ENCODE data around the gene APC.
A peak's percentile ranks its signal among the peaks of the same experiment; 100 is the strongest.

APC gene

DNA sequence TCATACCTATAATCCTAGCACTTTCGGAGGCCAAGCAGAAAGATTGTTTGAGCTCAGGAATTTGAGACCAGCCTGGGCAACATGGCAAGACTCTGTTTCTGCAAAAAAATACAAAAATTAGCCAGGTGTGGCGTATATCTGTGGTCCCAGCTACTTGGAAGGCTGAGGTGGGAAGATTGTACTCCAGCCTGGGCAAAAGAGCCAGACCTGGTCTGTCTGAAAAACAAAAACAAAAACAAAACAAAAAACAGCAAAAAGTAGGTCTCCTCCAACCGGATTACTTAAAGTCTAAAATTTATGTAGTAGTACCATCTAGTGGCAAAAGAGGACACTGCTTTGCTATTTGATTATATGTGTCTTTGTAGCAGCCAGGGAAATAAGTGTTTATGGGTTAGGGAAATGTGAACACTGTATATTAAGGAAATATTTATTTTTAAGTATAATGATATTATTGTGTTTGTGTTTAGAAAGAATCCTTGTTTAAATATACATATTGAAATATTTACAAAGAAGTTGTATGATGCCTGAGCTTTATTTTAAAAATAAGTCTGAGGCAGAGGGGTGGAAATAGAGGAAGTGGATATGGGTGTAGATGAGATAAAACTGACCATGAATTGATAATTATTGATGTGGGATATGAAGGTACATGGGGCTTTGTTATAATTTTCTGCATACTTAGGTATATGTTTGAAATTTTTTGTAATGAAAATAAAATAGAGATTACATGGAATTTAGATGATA is 20.0 kb downstream of the APC start:
- Histone ChIP-seq H3K79me2 (ENCODE audit: low read length) (no peaks in the 10 kb centered on the region), H3K27ac (ENCODE audit: low read length) (no peak overlapping the region; the same call in 1 of the 2 replicates), H3K4me2 (ENCODE audit: low read depth, low read length) (peak overlapping the region; percentile 59; the same call in 1 of the 2 replicates), H3K9me2 (replicated peaks; ENCODE audit: insufficient read depth, low read length) (no peaks in the 10 kb centered on the region), H3K36me3 (replicated peaks; ENCODE audit: insufficient read depth, low read length) (no peaks in the 10 kb centered on the region), H3K9ac (ENCODE audit: low read length) (peak overlapping the region; percentile 14; the same call in 1 of the 2 replicates), H3F3A (ENCODE audit: insufficient read depth, low read length) (no peaks in the 10 kb centered on the region), H3K9me3 (replicated peaks; ENCODE audit: insufficient read depth, low read length) (no peaks in the 10 kb centered on the region), H4K20me1 (ENCODE audit: insufficient read depth, low read length) (no peaks in the 10 kb centered on the region), H3K4me3 (ENCODE audit: low read length) (peak overlapping the region; percentile 29), H3K27me3 (replicated peaks; ENCODE audit: insufficient read depth, low read length) (no peaks in the 10 kb centered on the region), H3K4me1 (ENCODE audit: low read length) (peaks cover 6% of the 10 kb centered on the region; the same call in 1 of the 2 replicates), H2AFZ (ENCODE audit: low read length) (peak overlapping the region; percentile 29)
- no peak for TF ChIP-seq EZH2phosphoT487 (IDR thresholded peaks at IDR 0.05; ENCODE audit: low read length)
- TF ChIP-seq, protein P1, sequence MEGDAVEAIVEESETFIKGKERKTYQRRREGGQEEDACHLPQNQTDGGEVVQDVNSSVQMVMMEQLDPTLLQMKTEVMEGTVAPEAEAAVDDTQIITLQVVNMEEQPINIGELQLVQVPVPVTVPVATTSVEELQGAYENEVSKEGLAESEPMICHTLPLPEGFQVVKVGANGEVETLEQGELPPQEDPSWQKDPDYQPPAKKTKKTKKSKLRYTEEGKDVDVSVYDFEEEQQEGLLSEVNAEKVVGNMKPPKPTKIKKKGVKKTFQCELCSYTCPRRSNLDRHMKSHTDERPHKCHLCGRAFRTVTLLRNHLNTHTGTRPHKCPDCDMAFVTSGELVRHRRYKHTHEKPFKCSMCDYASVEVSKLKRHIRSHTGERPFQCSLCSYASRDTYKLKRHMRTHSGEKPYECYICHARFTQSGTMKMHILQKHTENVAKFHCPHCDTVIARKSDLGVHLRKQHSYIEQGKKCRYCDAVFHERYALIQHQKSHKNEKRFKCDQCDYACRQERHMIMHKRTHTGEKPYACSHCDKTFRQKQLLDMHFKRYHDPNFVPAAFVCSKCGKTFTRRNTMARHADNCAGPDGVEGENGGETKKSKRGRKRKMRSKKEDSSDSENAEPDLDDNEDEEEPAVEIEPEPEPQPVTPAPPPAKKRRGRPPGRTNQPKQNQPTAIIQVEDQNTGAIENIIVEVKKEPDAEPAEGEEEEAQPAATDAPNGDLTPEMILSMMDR (IDR thresholded peaks at IDR 0.05; ENCODE audit: low read length), result peak; percentile 73
- DNase-seq, result peak; percentile 80

DNA sequence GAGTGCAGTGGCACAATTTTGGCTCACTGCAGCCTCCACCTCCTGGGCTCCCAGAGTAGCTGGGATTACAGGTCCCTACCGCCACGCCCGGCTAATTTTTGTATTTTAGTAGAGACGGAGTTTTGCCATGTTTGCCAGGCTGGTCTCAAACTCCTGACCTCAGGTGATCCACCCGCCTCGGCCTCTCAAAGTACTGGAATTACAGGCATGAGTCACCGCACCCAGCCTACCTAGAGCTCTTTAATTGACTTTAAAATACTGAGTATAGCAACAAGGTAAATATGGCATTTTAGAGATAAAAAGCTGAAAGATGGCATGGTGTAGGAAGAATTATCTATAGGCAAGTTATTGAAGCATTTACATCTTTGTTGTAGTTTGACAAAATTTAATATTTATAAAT is 21.0 kb downstream of the APC start:
- H3K4me2 ChIP-seq (ENCODE audit: low read depth, low read length), result no peak overlapping the region
- H3K9me2 ChIP-seq (replicated peaks; ENCODE audit: insufficient read depth, low read length), result no peaks in the 10 kb centered on the region
- H3K4me1 ChIP-seq (ENCODE audit: low read length), result peaks cover 6% of the 10 kb centered on the region; the same call in 1 of the 2 replicates
- H3K9ac ChIP-seq (ENCODE audit: low read length), result no peak overlapping the region
- no peaks in the 10 kb centered on the region for H4K20me1 ChIP-seq (ENCODE audit: insufficient read depth, low read length)
- no peaks in the 10 kb centered on the region for H3K36me3 ChIP-seq (replicated peaks; ENCODE audit: insufficient read depth, low read length)
- no peaks in the 10 kb centered on the region for H3K9me3 ChIP-seq (replicated peaks; ENCODE audit: insufficient read depth, low read length)
- TF ChIP-seq EZH2phosphoT487 (IDR thresholded peaks at IDR 0.05; ENCODE audit: low read length) (no peak), EZH2 (optimal IDR thresholded peaks at IDR 0.05; ENCODE audit: low read depth, low read length) (no peak)
- TF ChIP-seq, protein P1 (IDR thresholded peaks at IDR 0.05; ENCODE audit: low read length), result no peak
- H3K27me3 ChIP-seq (replicated peaks; ENCODE audit: insufficient read depth, low read length), result no peaks in the 10 kb centered on the region
- DNase-seq, result no peak
- no peak overlapping the region for H3K4me3 ChIP-seq (ENCODE audit: low read length)
- no peak overlapping the region for H3K27ac ChIP-seq (ENCODE audit: low read length)
- no peaks in the 10 kb centered on the region for H3K79me2 ChIP-seq (ENCODE audit: low read length)
- H3F3A ChIP-seq (ENCODE audit: insufficient read depth, low read length), result no peaks in the 10 kb centered on the region
- no peak overlapping the region for H2AFZ ChIP-seq (ENCODE audit: low read length)

DNA sequence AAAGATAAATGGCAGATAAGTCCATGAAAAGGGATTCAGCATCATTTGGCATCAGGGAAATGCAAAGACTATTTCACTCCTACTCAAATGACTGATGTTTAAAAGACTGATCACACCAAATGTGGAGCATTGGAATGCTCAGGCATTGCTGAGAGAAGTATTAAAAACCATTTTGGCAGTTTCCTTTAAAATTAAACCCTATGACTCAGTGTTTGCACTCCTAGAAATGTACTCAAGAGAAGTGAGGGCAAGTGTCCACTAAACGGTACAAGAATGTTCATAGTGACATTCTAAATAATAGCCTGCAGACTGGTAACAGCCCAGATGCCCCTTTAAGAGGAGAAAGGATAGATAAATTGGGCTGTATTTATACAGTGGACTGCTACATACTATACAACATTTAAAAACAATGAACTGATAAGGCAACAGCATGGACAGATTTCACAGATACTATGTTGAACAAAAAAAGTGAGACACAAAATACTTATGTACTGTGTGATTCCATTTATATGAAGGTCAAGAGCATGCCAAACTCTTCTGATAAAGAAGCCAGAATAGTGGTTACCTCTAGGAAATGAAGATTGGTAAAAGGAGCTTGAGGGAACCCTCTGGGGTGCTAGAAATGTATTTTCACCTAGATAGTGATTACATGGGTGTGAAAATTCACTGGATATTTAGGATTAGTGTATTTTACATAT is 24.6 kb downstream of the APC start:
- Histone ChIP-seq H4K20me1 (ENCODE audit: insufficient read depth, low read length) (no peaks in the 10 kb centered on the region), H3K79me2 (ENCODE audit: low read length) (no peaks in the 10 kb centered on the region), H3K36me3 (replicated peaks; ENCODE audit: insufficient read depth, low read length) (no peaks in the 10 kb centered on the region), H3K4me3 (ENCODE audit: low read length) (no peak overlapping the region), H3K9ac (ENCODE audit: low read length) (no peak overlapping the region), H3K4me1 (ENCODE audit: low read length) (peaks cover under 1% of the 10 kb centered on the region; the same call in 1 of the 2 replicates), H3K9me2 (replicated peaks; ENCODE audit: insufficient read depth, low read length) (no peaks in the 10 kb centered on the region), H3K9me3 (replicated peaks; ENCODE audit: insufficient read depth, low read length) (no peaks in the 10 kb centered on the region), H3K27me3 (replicated peaks; ENCODE audit: insufficient read depth, low read length) (no peaks in the 10 kb centered on the region), H3F3A (ENCODE audit: insufficient read depth, low read length) (no peaks in the 10 kb centered on the region), H3K27ac (ENCODE audit: low read length) (no peak overlapping the region), H2AFZ (ENCODE audit: low read length) (no peak overlapping the region), H3K4me2 (ENCODE audit: low read depth, low read length) (no peak overlapping the region)
- DNase-seq, result no peak
- TF ChIP-seq EZH2phosphoT487 (IDR thresholded peaks at IDR 0.05; ENCODE audit: low read length) (no peak), EZH2 (optimal IDR thresholded peaks at IDR 0.05; ENCODE audit: low read depth, low read length) (no peak)
- TF ChIP-seq, protein P1 (IDR thresholded peaks at IDR 0.05; ENCODE audit: low read length), result no peak
